ENCODE data around the gene ETV3. TPM values are rescaled to one million over a fixed set of nuclear protein-coding genes. Genes with fewer than 3 reads are reported as not detected.

Gene ETV3
- total and polyA plus RNA-seq, 3 donors from 2014 or later = 22.2 to 29.1 (median 28.0) TPM

DNA sequence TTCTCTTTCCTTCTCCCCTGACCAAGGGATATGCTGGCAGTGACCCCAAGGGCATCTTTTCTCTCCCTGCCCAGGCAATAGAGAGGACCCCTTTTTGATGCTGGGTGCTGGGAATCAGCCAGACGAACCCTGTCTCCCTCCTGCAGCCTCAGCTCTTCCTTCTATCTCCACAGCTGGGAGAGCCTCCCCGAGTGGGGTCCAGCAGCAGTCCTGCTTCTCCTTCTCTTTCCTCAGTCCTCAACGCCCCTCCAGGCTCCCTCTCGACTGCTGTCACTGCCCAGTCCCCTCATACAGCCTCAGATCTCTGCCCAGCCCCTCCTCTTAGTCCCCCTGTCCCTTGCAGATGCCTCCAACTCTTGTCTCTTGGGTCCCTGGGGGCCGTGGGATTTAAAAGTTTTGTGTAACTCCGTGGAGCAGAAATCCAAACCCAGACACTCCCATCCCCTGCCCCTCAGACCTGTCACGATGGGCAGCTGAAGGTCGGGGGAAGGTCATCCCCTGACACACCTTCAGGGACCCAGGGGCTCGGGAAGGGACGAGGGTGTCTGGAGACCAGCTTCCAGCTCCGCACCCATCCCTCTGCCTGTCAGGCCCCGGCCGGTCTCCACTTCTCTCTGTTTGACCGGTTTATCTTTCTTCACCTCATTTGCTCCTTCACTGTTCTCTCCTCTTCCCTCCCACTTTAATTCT is 32.8 kb downstream of the ETV3 start:
- WGBS, 2 donors = 72 to 73% methylated on average over 14 of the region's 14 CpGs
- Histone ChIP-seq H3K27me3 (no peaks in the 10 kb centered on the region), H3K36me3 (ENCODE audit: low read depth, missing control alignments) (no peaks in the 10 kb centered on the region), H3K4me1 (no peaks in the 10 kb centered on the region), H3K9me3 (no peaks in the 10 kb centered on the region), H3K27ac (no peak overlapping the region), H3K4me3 (no peak overlapping the region)
- TF ChIP-seq POLR2A (IDR thresholded peaks at IDR 0.05) = no peak
- TF ChIP-seq, protein P1, sequence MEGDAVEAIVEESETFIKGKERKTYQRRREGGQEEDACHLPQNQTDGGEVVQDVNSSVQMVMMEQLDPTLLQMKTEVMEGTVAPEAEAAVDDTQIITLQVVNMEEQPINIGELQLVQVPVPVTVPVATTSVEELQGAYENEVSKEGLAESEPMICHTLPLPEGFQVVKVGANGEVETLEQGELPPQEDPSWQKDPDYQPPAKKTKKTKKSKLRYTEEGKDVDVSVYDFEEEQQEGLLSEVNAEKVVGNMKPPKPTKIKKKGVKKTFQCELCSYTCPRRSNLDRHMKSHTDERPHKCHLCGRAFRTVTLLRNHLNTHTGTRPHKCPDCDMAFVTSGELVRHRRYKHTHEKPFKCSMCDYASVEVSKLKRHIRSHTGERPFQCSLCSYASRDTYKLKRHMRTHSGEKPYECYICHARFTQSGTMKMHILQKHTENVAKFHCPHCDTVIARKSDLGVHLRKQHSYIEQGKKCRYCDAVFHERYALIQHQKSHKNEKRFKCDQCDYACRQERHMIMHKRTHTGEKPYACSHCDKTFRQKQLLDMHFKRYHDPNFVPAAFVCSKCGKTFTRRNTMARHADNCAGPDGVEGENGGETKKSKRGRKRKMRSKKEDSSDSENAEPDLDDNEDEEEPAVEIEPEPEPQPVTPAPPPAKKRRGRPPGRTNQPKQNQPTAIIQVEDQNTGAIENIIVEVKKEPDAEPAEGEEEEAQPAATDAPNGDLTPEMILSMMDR (IDR thresholded peaks at IDR 0.05) = no peak
- DNase-seq = no peak
- intact Hi-C loops (cut with DNase I; ENCODE audit: low total_unique reads) = no loop called here

DNA sequence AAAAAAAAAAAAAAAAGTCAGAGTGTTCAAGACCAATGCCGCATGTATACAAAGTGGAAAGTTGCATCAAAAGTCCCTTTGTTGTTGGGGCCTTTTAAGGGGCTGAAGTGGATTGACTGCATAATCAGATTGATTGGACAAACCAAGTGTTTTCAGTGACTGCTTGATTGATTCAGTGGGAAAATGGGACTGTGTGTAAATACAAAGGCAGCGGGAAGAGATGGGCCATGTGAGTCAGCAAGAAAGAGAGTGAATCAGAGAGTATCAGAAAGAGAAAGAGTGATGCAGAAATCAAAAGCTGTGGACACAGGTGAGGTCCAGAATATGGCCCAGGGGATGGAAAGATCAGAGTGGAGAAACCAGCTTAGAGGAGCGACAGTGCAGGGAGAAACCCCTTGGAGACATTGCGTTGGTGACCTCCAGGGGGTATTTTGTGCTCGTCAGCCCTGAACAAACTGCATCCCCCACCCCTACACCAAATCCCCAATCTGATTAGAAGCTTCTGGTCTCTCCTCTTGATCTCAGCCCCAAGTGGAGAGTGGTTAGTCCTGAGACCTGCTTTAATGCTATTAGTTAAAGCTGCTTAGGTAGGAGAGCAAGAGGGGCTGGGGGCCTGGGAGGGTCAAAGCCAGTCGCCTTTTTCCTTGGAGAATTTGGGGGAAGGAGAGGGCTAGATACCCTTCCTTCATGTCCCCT is 33.4 kb downstream of the ETV3 start:
- DNase-seq = no peak
- H3K27me3 ChIP-seq = no peaks in the 10 kb centered on the region
- 85 to 86% methylated on average over 6 of the region's 6 CpGs for WGBS, 2 donors

DNA sequence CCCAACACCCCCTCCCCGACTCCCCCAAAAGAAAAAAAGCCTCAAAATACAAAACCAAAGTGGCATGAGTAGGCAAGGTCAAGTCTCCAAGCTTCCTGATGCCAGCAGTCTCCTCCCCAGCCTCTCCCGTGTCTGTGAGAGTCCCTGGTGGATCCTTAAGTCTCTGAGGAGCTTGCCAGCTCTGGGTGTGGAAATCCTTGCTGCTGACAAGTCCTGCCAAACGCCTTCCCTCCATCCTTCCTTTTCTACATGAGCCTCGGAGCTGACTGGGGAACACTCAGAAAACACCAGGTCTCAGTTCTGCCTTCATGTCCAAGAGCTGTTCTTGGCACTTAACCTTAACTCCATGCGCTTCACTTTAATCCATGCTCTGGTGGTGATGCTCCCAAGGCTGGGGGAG is 34.9 kb downstream of the ETV3 start:
- H3K9me3 ChIP-seq = no peaks in the 10 kb centered on the region
- no peaks in the 10 kb centered on the region for H3K4me1 ChIP-seq
- 56 to 61% methylated on average over 5 of the region's 5 CpGs for WGBS, 2 donors
- no peaks in the 10 kb centered on the region for H3K27me3 ChIP-seq
- H3K36me3 ChIP-seq (ENCODE audit: low read depth, missing control alignments) = no peaks in the 10 kb centered on the region
- no peak for DNase-seq
- intact Hi-C loops (cut with DNase I; ENCODE audit: low total_unique reads) = no loop called here
- no peak overlapping the region for H3K27ac ChIP-seq
- no peak for TF ChIP-seq POLR2A (IDR thresholded peaks at IDR 0.05)
- TF ChIP-seq, protein P1 (IDR thresholded peaks at IDR 0.05) = no peak
- H3K4me3 ChIP-seq = no peak overlapping the region

More for the DNA sequence above, 33.4 kb downstream of the ETV3 start:
- intact Hi-C loops (cut with DNase I; ENCODE audit: low total_unique reads) = no loop called here
- TF ChIP-seq, protein P1 (IDR thresholded peaks at IDR 0.05) = no peak
- TF ChIP-seq POLR2A (IDR thresholded peaks at IDR 0.05) = no peak
- Histone ChIP-seq H3K9me3 (no peaks in the 10 kb centered on the region), H3K36me3 (ENCODE audit: low read depth, missing control alignments) (no peaks in the 10 kb centered on the region), H3K4me1 (no peaks in the 10 kb centered on the region), H3K4me3 (no peak overlapping the region), H3K27ac (no peak overlapping the region)

DNA sequence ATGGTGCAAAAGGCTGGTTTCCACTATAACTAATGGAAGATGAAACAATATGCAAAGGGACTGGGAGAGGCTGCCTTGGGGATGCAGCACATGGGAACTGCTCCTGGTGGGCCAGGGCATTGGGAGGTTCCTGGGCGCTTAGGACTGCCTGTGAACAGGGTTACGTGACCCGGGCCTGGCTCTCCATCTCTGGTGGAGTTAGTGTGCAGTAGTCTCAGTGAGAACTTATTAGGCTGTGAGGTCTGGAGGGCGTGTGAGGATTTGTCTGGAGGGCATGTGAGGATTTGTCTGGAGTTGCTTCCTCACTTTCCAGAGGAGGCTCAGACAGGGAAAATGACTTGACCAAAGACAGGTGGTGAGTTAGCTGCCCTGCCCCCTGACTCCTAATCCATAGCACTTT is 37.0 kb downstream of the ETV3 start:
- no peak for DNase-seq
- Histone ChIP-seq H3K27me3 (no peaks in the 10 kb centered on the region), H3K27ac (no peak overlapping the region), H3K9me3 (no peaks in the 10 kb centered on the region), H3K4me3 (no peak overlapping the region), H3K4me1 (no peaks in the 10 kb centered on the region), H3K36me3 (ENCODE audit: low read depth, missing control alignments) (no peaks in the 10 kb centered on the region)
- no peak for TF ChIP-seq POLR2A (IDR thresholded peaks at IDR 0.05)
- TF ChIP-seq, protein P1 (IDR thresholded peaks at IDR 0.05) = no peak
- intact Hi-C loops (cut with DNase I; ENCODE audit: low total_unique reads) = no loop called here
- WGBS, 2 donors = 86 to 91% methylated on average over 4 of the region's 4 CpGs
